ENCODE measurements around the gene IKBKE. TPM values are rescaled to one million over a fixed set of nuclear protein-coding genes. Genes with fewer than 3 reads are reported as not detected.

Gene IKBKE
- total and polyA plus RNA-seq, 10 of the 15 experiments (the other 5 are each of a cell fraction or from before 2014, with no cell fraction given) = 12.8 to 35.1 (median 23.1) TPM

- TF ChIP-seq CTCF (IDR thresholded peaks at IDR 0.05 in 2 of 3, conservative IDR thresholded peaks at IDR 0.05 in 1 of 3; ENCODE audit: control insufficient read depth in 2 of 3, extremely low read depth in 1 of 3, insufficient read depth in 1 of 3, low read depth in 3 of 3, low read length in 3 of 3) (no peak), FOXM1 (IDR thresholded peaks at IDR 0.05; ENCODE audit: low read depth, low read length) (no peak), ZBTB33 (IDR thresholded peaks at IDR 0.05) (no peak), IKZF2 (IDR thresholded peaks at IDR 0.05) (peak in 1 of 2 experiments; percentile 50; a peak in 1 of 4 replicates), SMC3 (IDR thresholded peaks at IDR 0.05; ENCODE audit: borderline replicate concordance, low read length) (no peak), EZH2 (IDR thresholded peaks at IDR 0.05; ENCODE audit: borderline replicate concordance, control insufficient read depth, low read depth, low read length) (no peak), PML (IDR thresholded peaks at IDR 0.05; ENCODE audit: low read length) (no peak), BMI1 (IDR thresholded peaks at IDR 0.05; ENCODE audit: borderline replicate concordance) (no peak), LARP7 (IDR thresholded peaks at IDR 0.05) (no peak), NFIC (IDR thresholded peaks at IDR 0.05; ENCODE audit: low read depth, low read length) (peak; percentile 74; the same call in 1 of the 2 replicates), ATF3 (IDR thresholded peaks at IDR 0.05; ENCODE audit: borderline replicate concordance, extremely low read depth, low read depth, low read length) (no peak), NFXL1 (IDR thresholded peaks at IDR 0.05; ENCODE audit: borderline replicate concordance) (no peak), E2F4 (IDR thresholded peaks at IDR 0.05; ENCODE audit: low read depth, low read length) (no peak), ZBTB11 (CRISPR knock-in tag; IDR thresholded peaks at IDR 0.05) (no peak), NFYA (IDR thresholded peaks at IDR 0.05; ENCODE audit: borderline replicate concordance, low read depth, low read length) (no peak), CREB1 (IDR thresholded peaks at IDR 0.05; ENCODE audit: low read depth) (no peak), ZNF384 (IDR thresholded peaks at IDR 0.05; ENCODE audit: borderline replicate concordance, low read depth, low read length) (peak; percentile 38; the same call in 1 of the 2 replicates), MTA3 (IDR thresholded peaks at IDR 0.05; ENCODE audit: borderline replicate concordance, low read length) (peak; percentile 12; the same call in 1 of the 2 replicates), EP300 (IDR thresholded peaks at IDR 0.05; ENCODE audit: borderline replicate concordance in 1 of 2, control insufficient read depth in 1 of 2, low read depth in 2 of 2, low read length in 2 of 2) (no peak), ZNF24 (IDR thresholded peaks at IDR 0.05) (no peak), PAX8 (IDR thresholded peaks at IDR 0.05) (no peak)
Measured at GRCh38 chr1:206465951-206466350, 4.3 kb upstream of the IKBKE start (continued).

All from GM12878 (cell line).